ENCODE measurements around the gene IFI30. TPM values are rescaled to one million over a fixed set of nuclear protein-coding genes. Genes with fewer than 3 reads are reported as not detected.

IFI30 gene
- total RNA-seq, 1 experiment from 2014 or later = 23.6 TPM

DNA sequence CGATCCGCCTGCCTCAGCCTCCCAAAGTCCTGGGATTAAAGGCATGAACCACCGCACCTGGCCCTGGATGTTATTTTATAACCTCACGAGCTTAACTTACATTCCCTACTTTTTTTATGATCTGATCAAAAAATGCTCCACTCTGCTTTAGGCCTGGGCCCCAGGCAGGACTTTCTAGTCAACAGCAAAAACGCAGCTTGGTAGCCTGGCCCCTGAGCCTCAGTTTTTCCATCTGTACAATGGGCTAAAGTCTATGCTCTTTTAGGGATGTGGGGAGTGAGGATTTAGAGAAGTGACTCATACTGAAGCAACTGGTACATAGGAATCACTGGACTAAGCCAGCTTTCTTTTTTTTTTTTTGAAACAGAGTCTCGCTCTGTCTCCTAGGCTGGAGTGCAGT is 32.6 kb upstream of the IFI30 start:
- H3K4me3 Mint-ChIP-seq = no peak overlapping the region

More for the DNA sequence above, 32.6 kb upstream of the IFI30 start:
- no peak overlapping the region for H2BK12ac ChIP-seq (ENCODE audit: insufficient read length, low read depth, low read length)
- no peak overlapping the region for H2AK5ac ChIP-seq (ENCODE audit: insufficient read length, low read length)
- H4K91ac ChIP-seq (ENCODE audit: insufficient read length, low read depth, low read length) = no peak overlapping the region
- Mint-ChIP-seq H3K4me1 (no peaks in the 10 kb centered on the region), H3K9me3 (peaks cover 0 to 4% of the 10 kb centered on the region in 2 experiments; a peak in 1 of 5 replicates), H3K36me3 (ENCODE audit: insufficient read depth in 1 of 3, low read depth in 3 of 3) (peaks cover 20 to 54% (median 51%) of the 10 kb centered on the region in 3 experiments), H3K27ac (no peak overlapping the region; a peak in 1 of 7 replicates), H3K27me3 (ENCODE audit: low read depth) (no peaks in the 10 kb centered on the region)
- H3K4ac ChIP-seq (ENCODE audit: low read depth, low read length) = no peak overlapping the region
- H3K18ac ChIP-seq (ENCODE audit: insufficient read length, low read depth, low read length) = no peak overlapping the region
- TF ChIP-seq, protein P1, sequence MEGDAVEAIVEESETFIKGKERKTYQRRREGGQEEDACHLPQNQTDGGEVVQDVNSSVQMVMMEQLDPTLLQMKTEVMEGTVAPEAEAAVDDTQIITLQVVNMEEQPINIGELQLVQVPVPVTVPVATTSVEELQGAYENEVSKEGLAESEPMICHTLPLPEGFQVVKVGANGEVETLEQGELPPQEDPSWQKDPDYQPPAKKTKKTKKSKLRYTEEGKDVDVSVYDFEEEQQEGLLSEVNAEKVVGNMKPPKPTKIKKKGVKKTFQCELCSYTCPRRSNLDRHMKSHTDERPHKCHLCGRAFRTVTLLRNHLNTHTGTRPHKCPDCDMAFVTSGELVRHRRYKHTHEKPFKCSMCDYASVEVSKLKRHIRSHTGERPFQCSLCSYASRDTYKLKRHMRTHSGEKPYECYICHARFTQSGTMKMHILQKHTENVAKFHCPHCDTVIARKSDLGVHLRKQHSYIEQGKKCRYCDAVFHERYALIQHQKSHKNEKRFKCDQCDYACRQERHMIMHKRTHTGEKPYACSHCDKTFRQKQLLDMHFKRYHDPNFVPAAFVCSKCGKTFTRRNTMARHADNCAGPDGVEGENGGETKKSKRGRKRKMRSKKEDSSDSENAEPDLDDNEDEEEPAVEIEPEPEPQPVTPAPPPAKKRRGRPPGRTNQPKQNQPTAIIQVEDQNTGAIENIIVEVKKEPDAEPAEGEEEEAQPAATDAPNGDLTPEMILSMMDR (conservative IDR thresholded peaks at IDR 0.05) = no peak
- no peak for DNase-seq
- H3K56ac ChIP-seq (ENCODE audit: insufficient read length, low read depth, low read length) = no peak overlapping the region
- no peak overlapping the region for H2BK20ac ChIP-seq (ENCODE audit: low read depth, low read length, poor library complexity, severe bottlenecking)
- no peaks in the 10 kb centered on the region for H4K20me1 ChIP-seq (ENCODE audit: control insufficient read depth, insufficient read depth, insufficient read length)
- no peaks in the 10 kb centered on the region for H3K79me1 ChIP-seq (ENCODE audit: insufficient read depth, low read depth, low read length, poor library complexity, severe bottlenecking)
- H4K5ac ChIP-seq (ENCODE audit: insufficient read length, low read depth, low read length) = no peak overlapping the region
- H2BK15ac ChIP-seq (ENCODE audit: low read depth, low read length) = no peak overlapping the region
- no peak overlapping the region for H4K8ac ChIP-seq (replicated peaks; ENCODE audit: insufficient read length, low read depth, low read length)
- no peak overlapping the region for H3K9ac ChIP-seq (ENCODE audit: extremely low read depth, insufficient read length, low read length)
- no peaks in the 10 kb centered on the region for H3K27me3 ChIP-seq (ENCODE audit: insufficient read depth, low read length)
- H3K9me3 ChIP-seq (ENCODE audit: control insufficient read depth, low read depth, low read length) = no peaks in the 10 kb centered on the region
- H2AFZ ChIP-seq (ENCODE audit: low read length) = no peak overlapping the region
- H2BK5ac ChIP-seq (ENCODE audit: insufficient read length, low read length) = no peak overlapping the region
- H3K27ac ChIP-seq (ENCODE audit: insufficient read length, low read depth, low read length) = no peak overlapping the region
- H2BK120ac ChIP-seq (ENCODE audit: low read depth, low read length, poor library complexity, severe bottlenecking) = no peak overlapping the region
- no CpG with 5 or more reads among the region's 6 CpGs for WGBS (ENCODE audit: extremely low coverage, insufficient read length, low lambda C conversion rate)
- H3T11ph ChIP-seq (ENCODE audit: low read length) = no peak overlapping the region
- no peak overlapping the region for H3K23ac ChIP-seq (ENCODE audit: insufficient read length, low read depth, low read length)
- no peak overlapping the region for H3K4me2 ChIP-seq (ENCODE audit: insufficient read depth, insufficient read length, low read length)
- no peaks in the 10 kb centered on the region for H3K23me2 ChIP-seq (ENCODE audit: insufficient read length, low read depth, low read length, poor library complexity, severe bottlenecking)
- H3K79me2 ChIP-seq (ENCODE audit: insufficient read depth, low read length) = no peaks in the 10 kb centered on the region
- H3K14ac ChIP-seq (ENCODE audit: insufficient read depth, low read length) = no peak overlapping the region
- no peaks in the 10 kb centered on the region for H3K4me1 ChIP-seq (ENCODE audit: insufficient read depth, low read length)
